ENCODE data around the gene MUL1.

The MUL1 gene

DNA sequence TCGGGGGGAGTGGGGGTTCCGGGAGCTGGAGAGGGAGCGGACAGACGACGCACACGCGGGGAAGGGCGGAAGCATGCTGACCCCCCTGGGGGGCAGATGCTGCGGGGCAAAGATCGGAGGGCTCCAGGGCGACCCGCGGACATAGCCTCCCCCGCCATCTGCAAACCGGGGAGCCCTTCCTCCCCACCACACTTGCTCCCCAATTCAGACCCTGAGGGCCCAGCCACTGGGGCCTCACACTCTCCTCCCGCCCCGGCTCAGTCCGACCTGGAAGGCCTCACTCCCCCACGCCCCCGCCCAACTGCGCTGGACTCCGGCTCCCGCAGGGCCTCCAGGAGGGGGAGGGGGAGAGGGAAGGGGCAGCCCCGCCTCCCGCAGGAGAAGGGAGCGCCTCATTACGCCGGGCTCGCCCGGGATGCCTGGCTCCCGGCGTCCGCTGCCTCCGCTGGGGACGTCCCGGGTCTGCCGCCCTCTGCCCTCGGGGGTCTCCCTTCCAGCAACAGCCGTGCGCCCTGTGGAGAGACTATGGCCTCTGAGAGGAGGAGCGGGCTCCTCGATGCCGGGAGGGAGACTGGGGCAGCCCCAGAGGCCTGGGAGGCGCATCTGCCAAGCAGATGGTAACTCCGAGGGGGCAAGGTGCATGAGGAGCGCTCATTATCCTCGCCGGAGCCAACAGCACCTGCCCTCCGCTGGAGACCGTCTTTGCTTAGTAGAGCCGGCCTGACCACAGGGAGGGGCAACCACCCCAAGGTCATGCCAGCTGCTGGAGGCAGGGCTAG, 21.3 kb downstream of the MUL1 start:
- DNase-seq (ENCODE audit: extremely low read depth in 1 of 2, low read depth in 1 of 2), result no peak

DNA sequence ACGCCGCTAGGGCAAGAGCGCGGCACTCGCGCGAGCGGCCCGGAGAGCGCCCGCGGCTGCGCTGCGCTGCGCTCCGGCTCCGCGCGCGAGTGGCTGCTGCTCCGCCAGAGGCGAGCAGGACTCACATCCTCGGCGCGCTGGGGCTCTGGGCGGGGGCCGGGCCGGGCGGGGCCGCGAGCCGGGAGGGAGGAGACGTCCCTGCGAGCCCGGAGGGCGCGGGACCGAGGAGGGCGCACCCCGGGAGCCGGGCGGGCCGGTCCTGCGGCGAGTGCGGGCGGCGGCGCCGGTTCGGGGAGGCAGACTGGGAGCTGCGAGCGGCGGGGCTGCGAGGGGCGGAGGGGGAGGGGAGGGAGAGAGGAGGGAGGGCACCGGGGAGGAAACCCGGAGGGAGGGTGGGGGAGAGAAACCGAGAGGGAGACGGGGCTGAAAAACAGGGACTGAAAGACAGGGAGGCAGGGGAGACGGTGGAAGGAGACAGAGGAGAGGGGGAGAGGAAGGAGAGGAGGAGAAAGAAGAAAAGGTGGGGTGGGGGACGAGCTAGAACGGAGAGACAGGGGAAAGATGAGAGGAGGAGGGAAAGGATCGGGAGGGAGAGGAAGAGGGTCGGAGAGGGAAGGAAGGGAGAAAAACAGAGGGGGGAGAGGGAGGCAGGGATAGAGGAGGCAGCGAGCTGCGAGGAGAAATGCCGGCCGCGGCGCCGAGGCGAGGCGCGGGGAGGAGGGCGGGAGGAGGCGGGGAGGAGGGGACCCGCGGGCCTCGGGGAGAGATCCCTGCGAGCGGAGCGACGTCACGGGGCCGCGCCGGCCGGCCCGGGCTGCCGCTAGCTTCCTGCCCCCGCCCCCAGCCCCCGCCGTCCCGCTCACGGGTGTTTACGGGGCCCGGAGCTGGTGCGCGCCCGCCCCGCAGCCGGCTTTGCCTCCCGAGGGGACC, 22.2 kb downstream of the MUL1 start, which contains the start of gene CAMK2N1:
Gene CAMK2N1 (minus strand): TSS at position 684 of the 930 bp plus-strand sequence. CDS start 831 bp downstream, outside the sequence.
- peak in 1 of 2 donors; percentile 46 for DNase-seq (ENCODE audit: extremely low read depth in 1 of 2, low read depth in 1 of 2)

DNA sequence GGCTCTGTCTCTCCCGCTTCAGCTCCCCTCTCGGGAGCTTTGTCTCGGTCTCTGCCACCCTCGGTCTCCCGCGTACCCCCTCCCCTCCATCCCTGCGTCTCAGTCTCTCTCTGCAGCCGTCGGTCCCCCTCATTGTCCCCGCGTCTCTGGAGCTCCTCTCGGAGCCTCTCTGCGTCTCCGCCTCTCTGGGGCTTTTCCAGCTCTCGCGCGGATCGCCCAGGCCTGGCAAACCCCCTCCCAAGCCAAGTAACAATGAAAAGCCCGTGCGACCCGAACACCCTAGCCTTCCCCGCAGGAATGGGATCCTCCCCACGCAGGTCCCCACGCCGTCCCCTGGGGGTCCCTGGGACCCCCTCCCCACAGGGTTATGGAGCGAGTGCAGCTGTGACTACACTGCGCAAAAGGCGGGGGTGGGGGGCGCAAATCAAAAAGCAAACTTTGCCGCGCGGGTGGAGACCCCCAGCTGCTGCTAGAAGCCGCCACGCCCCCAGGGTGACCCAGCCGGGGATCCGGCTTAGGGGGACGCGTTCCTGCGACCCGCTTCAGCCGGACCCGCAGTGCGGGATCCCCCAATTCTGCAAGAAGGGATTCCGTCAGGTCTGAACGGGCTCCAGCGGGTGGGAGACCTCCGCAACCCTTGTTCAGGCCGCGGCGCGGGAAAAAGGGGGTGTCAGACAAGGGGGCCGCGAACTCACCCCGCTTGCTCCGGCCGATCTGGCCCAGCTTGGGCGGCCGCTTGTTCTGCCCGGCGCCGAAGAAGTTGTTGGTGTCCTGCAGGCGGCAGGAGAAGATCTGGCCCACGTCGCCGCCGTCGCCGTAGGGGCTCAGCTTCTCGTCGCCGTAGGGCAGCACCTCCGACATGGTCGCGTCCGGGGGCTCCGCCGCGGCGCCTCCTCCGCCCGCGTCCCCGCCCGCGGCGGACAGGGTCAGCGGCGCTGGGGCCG, 23.2 kb downstream of the MUL1 start:
- no peak for DNase-seq (ENCODE audit: extremely low read depth in 1 of 2, low read depth in 1 of 2)

DNA sequence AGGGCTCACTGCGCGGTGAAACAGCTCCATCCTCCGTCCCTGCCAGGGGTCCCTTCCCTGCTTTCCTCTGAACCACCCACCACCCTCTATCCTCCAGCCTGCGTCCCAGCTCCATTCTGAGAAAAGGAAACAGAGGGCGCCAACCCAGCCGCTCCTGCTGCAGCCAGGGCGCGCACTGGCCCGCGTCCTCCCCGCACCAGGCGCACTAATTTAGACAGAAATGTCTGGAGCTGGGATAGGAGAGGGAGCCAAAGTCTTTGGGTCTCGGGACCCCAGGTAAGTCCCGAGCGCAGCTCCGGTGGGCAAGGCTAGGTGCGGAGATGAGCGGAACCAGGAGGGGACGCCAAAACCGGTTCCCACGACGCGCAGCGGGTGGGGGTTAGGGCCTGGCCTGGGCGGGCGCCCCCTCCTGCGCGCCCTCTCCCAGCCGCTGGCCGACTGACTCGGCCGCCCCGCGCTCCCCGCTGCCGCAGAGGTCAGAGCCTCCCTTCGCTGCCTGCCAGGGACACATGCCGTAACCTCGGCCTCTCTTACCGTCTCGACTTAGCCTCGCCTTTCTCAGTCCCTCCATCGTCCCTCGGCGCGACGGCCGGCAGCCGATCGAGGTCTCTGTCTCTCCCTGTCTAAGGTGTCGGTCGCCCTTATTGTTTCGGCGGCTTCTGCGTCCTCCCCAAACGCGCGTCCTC, 24.0 kb downstream of the MUL1 start:
- DNase-seq (ENCODE audit: extremely low read depth in 1 of 2, low read depth in 1 of 2), result no peak

DNA sequence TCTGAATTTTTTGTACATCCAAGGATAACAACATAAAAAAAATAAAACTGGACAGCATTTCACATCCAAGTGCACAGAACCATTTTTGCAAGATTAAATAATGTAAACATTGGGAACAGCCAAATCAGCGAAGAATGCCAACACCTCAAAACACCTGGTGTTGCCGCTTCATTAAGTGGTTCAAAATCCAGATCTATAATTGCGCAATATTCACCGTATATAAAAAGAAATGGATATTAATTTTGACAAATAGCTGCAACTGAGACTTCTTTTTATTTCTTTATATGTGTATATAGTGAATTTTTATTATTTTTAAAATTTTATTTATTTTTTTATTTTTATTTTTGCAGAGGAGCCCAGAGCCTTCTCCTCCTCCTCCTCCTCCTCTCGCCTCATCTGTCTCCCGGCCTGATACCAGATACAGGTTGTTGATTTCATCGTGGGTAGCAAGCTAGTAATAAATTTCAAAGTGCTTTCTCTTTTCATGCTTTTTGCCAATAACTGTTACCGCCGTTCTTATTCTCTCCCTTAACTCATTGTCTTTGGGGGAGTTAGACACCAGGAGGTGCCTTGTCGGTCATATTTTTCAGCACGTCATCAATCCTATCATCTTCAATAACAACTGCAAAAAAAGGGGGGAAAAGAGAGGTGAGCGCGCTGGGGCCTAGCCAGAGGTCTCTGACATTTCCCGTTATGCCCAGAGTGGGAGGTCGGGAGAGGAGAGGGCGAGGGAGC, 24.7 kb downstream of the MUL1 start:
- no peak for DNase-seq (ENCODE audit: extremely low read depth in 1 of 2, low read depth in 1 of 2)

DNA sequence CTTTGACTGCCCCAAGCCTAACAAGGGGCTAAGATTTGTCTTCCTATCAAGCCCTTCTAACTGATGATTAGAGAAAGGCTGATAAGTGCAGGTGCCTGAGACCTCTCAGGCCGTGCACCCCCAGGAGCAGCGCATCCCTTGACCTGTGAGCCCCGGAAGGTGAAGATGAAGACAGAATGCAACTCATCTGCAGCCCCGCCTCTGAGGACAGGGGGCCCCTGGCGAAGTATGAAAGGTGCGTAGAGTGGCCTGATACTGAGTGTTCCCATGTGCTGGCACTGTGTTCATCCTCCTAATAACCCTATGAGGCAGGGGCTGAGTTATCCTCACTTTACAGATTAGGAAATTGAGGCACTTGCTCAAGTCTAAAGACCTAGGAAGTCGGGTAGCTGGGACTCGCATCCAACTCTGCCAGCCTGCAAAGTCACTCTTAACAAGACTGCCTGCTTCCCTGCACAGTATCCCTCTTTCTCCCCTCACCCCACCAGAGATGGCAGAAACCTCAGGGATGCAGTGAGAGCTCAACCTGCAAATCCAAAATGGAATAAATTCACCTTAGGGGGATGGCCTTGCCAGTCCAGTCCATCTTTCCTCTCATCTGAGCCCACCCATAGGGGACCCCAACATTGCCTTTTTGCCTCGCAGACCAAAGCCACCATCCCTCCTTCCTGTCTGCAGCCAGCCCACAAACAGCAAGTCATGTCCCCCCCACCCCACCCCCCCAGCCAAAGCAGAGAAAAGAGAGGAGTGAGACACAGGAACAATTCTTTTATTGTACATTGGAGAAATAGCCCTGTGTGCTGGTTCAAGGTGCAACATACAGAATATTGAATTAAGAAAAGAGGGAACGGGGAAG, 26.1 kb downstream of the MUL1 start:
- DNase-seq (ENCODE audit: extremely low read depth in 1 of 2, low read depth in 1 of 2), result no peak

DNA sequence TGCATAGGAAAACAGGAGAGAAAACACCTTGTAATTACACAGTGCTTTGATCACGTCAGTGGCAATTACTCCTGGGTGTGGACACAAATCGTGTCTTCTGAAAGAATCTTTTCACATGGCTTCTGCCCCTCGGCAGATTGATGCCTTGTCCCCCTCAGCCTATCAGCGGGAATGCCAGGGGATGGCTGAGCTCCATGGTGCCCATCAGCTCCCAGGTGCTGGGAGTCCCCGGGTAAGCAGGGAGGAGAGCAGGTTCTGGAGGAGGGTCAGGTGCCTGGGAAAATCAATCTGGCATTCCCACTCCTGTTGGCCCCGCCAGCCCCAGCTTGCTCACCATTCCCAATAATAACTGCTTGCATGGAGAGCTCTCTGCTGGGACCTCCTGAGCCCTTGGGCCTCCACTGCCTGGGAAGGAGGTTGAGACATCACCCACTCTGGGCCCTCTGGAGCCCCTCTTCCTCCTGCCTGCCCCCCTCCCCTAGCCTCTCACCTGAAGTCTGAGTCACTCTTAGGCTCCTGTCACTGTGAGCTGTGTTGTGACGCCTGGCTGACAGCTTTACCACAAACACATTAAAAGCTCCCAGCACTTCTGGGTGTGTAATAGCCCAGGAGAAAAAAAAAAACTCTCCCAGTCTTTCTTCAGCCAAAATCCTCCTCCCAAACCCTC, 26.9 kb downstream of the MUL1 start:
- no peak for DNase-seq (ENCODE audit: extremely low read depth in 1 of 2, low read depth in 1 of 2)

DNA sequence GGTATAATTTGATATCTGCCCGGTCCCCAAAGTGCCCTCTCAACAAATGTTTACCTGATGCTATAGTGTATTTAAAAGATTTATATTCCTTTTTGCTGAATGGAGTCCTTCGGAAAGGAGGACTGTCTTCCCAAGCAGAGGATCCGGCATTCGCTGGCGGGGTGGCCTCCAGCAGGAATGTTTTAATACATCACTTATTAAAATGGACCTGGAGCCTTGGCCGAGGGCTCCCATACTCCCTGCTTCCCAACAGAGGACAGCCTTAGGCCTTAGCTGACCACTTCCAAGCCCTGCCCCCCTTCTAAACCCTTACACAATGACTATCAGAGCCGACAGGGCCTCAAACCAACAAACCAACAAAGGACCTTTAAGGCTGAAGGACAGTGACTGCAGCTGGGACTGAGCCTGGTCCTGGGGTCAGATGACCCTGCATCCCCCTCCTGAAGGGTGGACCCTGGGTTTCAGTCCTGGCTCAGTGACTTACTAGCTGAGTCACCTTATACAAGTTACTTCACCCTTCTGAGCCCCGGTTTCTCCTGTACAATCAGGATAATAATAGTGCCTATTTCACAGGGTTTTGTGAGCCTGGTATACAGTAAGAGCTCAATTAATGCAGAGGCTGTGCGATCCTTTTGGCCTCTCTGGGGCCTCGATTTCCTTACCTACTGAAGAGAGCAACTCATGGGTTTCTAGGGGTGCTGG, 27.6 kb downstream of the MUL1 start:
- no peak for DNase-seq (ENCODE audit: extremely low read depth in 1 of 2, low read depth in 1 of 2)

DNA sequence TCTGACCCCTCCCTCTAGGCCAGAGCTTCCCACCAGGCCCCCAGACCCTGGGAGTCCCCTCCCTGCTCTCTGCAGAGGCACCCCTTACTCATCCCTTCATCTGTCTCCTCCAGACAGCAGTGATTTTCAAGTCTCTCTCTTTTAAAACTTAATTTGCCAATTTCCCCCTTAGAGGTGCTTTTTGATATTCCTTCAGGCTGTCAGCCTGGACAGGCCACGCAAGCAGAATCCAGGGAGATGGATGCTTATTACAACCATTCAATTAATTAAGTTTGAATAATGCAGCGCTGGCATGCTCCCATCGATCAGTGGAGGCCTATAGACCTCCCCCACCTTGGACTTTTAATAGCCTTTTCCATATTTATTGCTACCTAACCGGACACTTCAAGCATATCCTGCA, 28.1 kb downstream of the MUL1 start:
- DNase-seq (ENCODE audit: extremely low read depth in 1 of 2, low read depth in 1 of 2), result no peak

DNA sequence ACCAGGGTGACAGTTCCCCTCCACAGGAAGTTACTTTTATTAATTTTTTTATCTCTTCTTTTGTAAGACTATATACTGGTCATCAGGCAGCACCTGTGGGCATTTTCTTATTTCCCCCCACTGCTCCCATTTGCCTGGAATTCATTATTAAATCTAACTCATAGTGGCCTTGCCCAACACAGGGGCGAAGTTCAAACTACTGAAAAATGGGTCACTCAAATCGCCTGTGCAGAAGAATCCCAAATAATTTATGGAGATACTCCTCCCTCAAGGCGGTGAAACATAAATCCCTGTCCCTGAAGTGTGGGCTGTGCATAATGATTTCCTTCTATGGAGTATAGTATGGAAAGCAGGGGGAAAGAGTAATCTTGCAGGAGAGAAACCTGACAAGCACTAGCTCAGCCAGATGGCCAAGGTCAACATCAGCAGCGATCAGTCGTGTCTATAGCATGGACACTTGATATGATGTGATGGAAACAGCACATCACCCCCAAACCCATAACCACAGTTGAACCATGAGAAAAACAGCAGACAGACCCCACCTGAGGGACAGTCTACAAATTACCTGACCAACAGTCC, 29.8 kb downstream of the MUL1 start:
- DNase-seq (ENCODE audit: extremely low read depth in 1 of 2, low read depth in 1 of 2), result no peak

DNA sequence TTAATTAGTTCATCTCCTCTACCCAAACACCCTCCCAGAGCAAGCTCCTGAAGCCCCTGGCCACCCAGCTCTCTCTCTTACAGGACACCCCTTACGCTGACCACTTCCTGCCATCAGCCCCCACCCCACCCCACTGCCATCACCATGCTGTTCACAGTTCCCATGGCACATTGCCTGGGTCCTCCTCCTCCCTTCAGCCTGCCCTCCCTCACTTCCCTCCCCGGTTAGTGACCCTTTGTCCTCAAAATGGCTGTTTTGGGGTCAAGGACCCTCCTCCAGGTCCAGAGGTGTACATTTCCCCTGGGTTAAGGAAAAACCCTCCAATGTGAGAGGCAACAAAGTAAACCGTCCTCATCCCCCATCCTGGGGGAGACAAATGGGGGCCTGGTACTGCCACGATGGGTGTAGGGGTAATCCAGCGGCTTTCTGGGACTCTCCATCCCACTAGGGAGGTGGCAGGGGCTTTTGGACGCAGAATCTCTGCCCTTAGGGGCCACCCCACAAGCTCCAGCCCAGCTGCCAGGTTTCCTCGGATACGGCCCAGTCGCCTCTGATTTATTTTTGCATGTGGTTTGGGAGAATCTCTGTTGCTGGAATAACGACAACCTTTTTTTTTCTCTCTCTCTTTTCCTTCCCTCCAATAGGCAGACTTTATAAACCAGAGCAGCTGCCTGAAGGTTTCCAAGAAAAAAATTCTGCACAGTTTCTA, 30.4 kb downstream of the MUL1 start:
- no peak for DNase-seq (ENCODE audit: extremely low read depth in 1 of 2, low read depth in 1 of 2)

DNA sequence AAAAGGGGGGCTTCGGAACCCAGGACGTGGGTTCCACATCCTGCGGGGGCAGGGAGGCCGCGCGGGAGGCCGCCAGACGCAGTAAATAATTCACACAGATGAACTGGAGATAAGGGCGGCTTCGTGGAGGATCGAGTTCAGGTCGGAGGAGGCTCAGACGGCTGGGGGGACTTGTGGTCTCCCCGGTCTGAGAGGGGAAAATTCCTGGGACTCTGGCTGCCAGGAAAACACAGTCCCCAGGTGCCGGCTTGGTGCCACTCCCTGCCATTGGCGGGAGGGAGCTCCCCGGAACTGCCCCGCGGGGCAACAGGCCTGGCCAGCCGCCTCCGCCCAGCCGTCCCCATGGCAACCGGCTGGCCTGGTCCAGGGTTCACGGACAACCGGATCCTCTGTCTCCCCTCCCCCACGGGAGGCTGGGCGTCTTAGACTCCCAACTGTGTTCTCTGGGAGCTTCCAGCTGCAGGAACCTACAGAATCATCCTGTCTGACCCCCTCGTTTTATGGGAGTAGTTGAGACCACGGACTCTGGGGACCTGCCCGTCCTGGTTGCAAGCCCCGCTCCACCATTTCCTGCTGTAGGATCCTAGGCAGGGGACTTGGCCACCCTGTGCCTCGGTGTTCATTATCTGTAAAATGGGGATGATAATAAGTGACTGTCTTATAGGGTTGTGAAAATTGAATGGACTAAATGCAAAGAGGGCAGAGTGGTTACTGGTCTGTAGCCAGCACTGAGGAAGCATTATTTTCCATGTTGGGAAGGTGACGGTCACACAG, 31.5 kb downstream of the MUL1 start:
- no peak for DNase-seq (ENCODE audit: extremely low read depth in 1 of 2, low read depth in 1 of 2)

DNA sequence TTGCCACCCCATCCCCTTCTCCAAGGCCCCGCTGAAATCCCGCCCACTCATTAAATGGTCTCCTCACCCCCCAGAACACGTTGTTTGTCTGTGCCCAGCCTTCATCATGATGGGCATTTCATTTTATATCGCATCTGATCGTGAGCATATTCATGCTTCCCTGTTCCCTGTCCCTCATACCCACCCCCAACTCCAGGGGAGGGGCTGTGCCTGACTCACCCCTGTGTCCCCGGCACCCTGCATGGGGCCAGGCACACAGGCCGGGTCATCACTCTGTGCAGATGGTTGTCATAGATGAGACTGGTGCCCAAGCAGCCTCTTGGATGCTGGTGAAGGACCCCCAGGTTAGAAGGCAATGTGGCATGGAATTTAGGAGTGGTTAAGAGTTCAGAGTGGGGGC, 33.0 kb downstream of the MUL1 start:
- DNase-seq (ENCODE audit: extremely low read depth in 1 of 2, low read depth in 1 of 2), result no peak

DNA sequence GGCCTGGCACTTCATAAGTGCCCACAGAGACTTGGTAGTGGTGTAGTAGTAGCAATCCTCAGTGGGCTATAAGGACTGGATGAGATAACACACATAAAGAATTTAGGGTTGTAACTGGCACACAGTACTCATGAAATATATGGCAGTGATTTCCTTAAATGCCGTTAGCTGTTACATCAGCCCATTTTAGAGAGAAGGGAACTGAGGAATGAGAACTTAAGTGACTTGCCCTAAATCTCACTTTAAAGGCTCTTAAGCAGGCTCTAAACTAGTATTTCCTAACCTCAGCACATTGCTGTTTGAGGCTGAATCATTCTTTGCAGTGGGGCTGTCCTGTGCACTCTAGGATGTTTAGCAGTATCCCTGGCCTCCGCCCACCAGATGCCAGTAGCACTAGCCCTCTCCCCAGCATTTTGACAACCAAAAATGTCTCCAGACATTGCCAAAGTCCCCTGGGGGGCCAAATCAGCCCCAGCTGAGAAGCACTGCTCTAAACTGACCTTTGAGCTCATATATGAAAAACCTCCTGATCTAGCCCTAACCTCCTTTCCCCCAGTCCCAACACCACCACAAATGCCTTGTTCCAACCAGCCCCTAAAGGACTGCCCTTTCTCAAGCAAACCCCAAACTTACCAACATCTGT, 33.5 kb downstream of the MUL1 start:
- DNase-seq (ENCODE audit: extremely low read depth in 1 of 2, low read depth in 1 of 2), result no peak

DNA sequence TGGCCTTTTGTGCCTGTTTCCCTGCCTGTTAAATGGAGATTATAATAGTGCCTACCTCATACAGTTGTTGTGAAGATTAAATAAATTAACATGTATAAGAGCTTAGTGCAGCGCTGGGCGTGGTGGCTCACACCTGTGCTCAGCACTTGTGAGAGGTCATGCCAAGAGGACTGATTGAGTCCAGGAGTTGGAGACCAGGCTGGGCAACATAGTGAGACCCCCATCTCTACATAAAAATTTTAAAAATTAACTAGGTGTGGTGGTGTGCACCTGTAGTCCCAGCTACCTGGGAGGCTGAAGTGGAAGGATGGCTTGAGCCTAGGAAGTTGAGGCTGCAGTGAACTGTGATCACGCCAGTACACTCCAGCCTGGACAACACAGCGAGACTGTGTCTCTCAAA, 34.1 kb downstream of the MUL1 start:
- no peak for DNase-seq (ENCODE audit: extremely low read depth in 1 of 2, low read depth in 1 of 2)
